Central memory CD4-positive, alpha-beta T cell (primary cell): ENCODE measurements around the gene ZBED6.
"Not testable (repeated sequence)": the region's sequence is repeated elsewhere in the genome, so short reads cannot be mapped to it uniquely, and the experiment has no call there.

ENCODE experiments used
- DNase-seq: peaks from one replicate; pipeline ENCODE4 v3.0.0; 2022

The ZBED6 gene

DNA sequence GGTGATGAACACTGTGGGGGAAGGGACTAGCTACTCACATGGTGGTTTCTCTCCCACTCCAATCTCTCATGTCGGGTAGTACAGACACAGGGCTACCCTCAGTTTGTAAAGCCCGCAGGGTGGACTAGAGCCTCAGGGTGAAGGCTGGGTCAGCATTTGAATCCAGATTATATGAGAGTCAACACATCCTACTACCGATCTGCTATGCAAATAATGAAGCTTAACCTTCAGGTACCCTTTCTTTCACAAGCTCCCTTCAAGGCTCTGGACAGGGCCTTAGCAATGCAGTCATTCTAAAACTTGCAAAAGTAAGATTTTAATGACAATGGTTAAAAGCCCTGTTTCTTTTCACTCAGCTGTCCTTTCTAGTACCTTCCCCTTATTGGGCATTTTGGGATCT, 5.5 kb upstream of the ZBED6 start:
- DNase-seq = no peak

GRCh38 chr1:203791498-203791897, 3.9 kb upstream of the ZBED6 start:
- DNase-seq = no peak

DNA sequence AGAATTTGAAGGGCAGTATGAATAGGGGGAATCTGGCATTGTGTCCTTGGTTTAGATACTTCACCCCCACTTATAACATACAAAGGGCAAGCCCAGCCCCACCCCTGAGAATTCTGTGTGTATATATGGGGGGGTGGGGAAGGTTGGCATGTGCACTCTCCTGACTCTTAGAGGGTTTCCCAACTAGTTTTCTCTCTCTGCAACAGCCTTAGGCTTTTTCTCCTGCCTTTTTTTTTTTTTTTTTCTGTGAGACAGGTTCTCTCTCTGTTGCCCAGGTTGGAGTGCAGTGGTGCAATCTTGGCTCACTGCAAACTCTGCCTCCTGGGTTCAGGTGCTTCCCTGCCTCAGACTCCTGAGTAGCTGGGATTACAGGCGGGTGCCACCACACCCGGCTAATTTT, 2.9 kb upstream of the ZBED6 start:
- no peak for DNase-seq

GRCh38 chr1:203793561-203793960, 1.9 kb upstream of the ZBED6 start:
- DNase-seq = not testable (repeated sequence)

DNA sequence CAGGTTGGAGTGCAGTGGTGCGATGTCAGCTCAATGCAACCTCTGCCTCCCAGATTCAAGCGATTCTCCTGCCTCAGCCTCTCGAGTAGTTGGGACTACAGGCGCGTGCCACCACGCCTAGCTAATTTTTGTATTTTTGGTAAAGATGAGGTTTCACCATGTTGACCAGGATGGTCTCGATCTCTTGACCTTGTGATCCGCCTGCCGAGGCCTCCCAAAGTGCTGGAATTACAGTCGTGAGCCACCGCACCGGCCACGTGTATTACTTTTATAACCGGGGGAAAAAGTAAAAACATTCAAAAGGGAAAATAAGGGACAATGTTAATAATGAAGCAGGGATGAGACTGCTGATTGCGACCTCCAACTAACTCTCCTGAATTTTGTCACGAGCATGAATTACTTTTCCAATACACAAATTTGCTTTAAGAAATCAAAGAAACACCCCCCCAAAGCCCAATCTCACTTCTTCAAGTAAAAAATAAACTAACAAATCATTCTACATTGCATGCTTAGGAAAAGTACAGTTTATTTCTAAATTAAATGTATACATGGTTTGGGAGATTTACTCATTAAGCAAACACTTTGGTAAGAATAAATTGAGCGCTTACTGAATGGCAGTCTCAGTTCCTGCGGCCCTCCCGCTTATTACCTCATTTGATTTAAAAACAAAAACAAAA, 521 bp upstream of the ZBED6 start:
- no peak for DNase-seq

GRCh38 chr1:203796236-203796605, 798 bp downstream of the ZBED6 start:
- DNase-seq = peak; percentile 30

GRCh38 chr1:203797216-203797615, 1.8 kb downstream of the ZBED6 start:
- no peak for DNase-seq

- DNase-seq = no peak
These were observed 2.7 kb downstream of the ZBED6 start for GRCh38 chr1:203797948-203798655.

GRCh38 chr1:203799157-203799556, 3.7 kb downstream of the ZBED6 start:
- DNase-seq = no peak

DNA sequence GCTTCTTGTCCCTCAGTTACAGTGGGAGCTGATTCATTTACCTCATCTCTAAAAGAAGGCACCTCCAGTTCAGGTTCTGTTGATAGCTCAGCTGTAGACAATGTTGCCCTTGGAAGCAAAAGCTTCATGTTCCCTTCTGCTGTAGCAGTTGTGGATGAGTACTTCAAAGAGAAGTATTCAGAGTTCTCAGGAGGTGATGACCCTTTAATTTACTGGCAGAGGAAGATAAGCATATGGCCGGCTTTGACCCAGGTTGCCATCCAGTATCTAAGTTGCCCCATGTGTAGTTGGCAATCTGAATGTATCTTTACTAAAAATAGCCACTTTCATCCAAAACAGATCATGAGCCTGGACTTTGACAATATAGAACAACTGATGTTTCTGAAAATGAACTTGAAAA, 4.5 kb downstream of the ZBED6 start:
- no peak for DNase-seq

- DNase-seq = no peak
These were observed 10.3 kb downstream of the ZBED6 start for GRCh38 chr1:203805689-203806088.

DNA sequence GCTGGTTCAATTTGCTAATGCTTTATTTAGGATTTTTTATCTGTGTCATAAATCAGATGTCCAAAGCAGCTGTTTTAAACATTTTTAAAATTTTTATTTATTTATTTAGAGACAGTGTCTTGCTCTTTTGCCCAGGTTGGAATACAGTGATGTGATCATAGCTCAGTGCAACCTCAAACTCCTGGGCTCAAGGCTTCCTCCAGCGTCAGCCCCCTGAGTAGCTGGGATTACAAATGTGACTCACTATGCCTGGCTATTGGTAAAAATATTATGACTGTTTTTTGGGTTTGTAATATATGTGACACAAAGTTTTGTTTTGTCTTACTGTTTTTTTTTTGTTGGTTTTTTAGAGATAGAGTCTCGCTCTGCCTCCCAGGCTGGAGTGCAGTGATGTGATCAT, 11.8 kb downstream of the ZBED6 start:
- no peak for DNase-seq

- no peak for DNase-seq
These were observed 18.3 kb downstream of the ZBED6 start for GRCh38 chr1:203813581-203814341.

DNA sequence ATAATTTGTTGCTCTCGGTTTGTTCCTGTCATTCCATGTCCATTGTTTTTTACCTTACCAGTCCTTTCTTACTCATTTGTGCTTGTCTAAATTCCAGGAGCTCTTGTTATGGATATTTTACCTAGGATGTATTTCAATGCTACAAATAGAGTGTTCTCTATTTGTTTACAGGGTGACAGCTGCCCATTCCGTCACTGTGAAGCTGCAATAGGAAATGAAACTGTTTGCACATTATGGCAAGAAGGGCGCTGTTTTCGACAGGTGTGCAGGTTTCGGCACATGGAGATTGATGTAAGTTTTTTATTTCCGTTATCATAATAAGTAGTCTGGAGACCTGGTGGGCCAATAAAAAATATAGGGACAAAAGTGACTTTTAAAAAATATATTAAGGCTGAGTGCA, 23.0 kb downstream of the ZBED6 start:
- DNase-seq = no peak

DNA sequence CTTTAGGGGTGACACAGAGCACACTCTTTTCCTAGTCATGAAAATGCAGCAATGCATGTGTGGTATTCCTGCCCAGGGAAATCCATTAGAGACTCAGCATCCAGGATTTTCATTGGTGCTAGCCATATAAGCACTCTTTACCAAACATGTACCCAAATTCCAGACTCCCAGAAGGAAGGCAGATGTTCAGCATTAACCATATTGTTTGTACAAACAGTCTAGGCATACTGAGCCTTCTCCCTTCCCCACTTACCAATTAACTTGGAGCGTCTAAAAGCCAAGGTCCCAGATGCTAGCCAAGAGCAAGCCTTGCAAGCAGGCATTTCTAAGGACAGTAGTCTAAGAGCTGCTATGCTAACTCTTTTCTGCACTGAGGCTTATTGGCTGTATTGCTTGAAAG, 27.9 kb downstream of the ZBED6 start:
- DNase-seq = no peak

GRCh38 chr1:203826175-203826574, 30.8 kb downstream of the ZBED6 start:
- no peak for DNase-seq

- DNase-seq = no peak
These were observed 32.6 kb downstream of the ZBED6 start for GRCh38 chr1:203828002-203828401.

GRCh38 chr1:203828503-203828902, 33.1 kb downstream of the ZBED6 start:
- DNase-seq = no peak

DNA sequence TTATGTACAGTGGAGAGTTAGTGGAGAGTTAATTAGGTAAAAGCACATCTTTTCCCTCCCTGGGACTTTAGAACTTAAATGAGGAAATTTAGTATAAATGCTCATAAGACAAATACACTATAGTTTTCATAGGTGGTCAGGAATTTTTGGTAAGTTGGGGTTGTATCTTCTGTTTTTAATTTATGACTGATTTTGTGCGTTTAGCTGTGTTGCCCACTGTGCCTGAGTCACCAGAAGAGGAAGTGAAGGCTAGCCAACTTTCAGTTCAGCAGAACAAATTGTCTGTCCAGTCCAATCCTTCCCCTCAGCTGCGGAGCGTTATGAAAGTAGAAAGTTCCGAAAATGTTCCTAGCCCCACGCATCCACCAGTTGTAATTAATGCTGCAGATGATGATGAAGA, 33.8 kb downstream of the ZBED6 start:
- DNase-seq = not testable (repeated sequence)

- no peak for DNase-seq
These were observed 40.1 kb downstream of the ZBED6 start for GRCh38 chr1:203835476-203835875.

DNA sequence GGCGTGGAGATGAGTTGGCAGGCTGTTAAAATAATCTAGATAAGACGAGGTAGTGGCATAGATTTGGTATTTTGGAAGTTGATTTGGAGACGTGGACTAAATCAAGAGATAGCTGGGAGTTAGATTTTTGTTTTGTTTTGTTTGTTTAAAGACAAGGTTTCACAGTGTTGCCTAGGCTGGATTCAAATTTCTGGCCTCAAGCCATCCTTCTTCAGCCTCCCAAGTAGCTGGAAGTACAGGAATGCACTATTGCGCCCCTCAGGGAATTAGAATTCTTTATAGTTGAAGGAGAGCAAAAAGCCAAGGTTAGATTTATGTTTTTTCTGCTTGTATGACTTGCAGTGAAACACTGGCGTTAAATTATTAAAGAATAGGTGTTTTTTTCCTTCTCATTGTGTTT, 43.7 kb downstream of the ZBED6 start:
- no peak for DNase-seq

DNA sequence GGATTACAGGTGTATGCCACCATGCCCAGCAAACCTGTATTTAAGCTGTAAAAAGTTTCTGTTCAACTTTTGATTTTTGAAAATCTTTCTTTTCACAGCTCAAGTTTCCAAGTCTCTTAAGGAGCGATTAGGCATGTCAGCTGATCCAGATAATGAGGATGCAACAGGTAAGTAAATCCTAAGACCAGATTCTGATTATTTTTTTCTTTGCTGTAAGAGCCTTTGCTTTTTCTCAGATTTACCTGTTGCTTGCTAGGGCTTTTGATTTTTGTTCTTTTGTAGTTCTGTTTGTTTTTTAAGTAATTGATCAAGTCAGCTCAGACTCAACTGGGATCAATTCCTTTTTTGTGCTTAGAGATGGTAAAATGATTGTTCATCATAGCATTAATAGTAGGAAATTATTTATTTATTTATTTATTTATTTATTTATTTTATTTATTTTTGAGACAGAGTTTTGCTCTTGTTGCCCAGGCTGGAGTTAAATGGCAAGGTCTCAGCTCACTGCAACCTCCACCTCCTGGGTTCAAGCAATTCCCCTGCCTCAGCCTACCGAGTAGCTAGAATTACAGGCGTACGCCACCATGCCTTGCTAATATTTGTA, 44.9 kb downstream of the ZBED6 start:
- DNase-seq = no peak

- no peak for DNase-seq
These were observed 47.1 kb downstream of the ZBED6 start for GRCh38 chr1:203842559-203842876.

DNA sequence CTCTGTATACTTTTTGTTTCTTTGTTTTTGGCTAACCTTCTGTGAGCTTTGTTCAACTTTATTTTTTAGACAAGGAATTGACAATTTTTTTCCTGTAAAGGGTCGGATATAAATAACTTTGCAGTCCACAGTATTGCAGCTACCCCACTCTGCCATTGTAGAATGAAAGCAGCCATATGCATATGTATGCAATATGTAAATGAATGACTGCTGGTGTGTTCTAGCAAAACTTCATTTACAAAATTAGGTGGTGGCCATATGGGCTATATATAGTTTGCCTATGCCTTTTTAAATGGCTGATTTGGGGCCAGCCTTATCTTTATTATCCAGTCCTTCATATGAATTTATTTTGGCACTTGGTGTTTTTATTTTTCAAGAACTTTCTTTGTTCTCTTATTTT, 48.0 kb downstream of the ZBED6 start:
- no peak for DNase-seq
